Thoracic aorta (tissue), 2 donors: Measurements from ENCODE around the gene EXT2. TPM values are rescaled to one million over a fixed set of nuclear protein-coding genes. Genes with fewer than 3 reads are reported as not detected.

Experiments used
- ATAC-seq: fragments of 150-250 bp; one replicate; pipeline ENCODE4 v1.8.0; 2017; ENCODE audit warnings: low read depth; ENCODE audit not compliant: insufficient number of reproducible peaks, low FRiP score
- DNase-seq: peaks from one replicate; pipeline ENCODE4 v3.0.0-alpha.2; 2020; ENCODE audit warnings: low spot score
- H3K27ac ChIP-seq, 2 donors: fragments of 200-600 bp; sonication (generic); 1 replicate in 1 of 2; 2 replicates in 1 of 2; pipeline ENCODE4 v1.5.1; 2016; ENCODE audit warnings: mild to moderate bottlenecking in 2 of 2, moderate library complexity in 2 of 2
- H3K27me3 ChIP-seq: fragments of 200-600 bp; sonication (generic); replicated peaks from 2 replicates; pipeline ENCODE4 v1.6.0; 2016; ENCODE audit warnings: mild to moderate bottlenecking; ENCODE audit not compliant: insufficient read depth
- H3K36me3 ChIP-seq: fragments of 200-600 bp; sonication (generic); one replicate; pipeline ENCODE4 v1.5.1; 2016
- H3K4me1 ChIP-seq, 2 donors: fragments of 200-600 bp; sonication (generic); 1 replicate in 1 of 2; 2 replicates in 1 of 2; pipeline versions ENCODE4 v1.5.1 to v1.6.0; 2016; ENCODE audit warnings: low read depth in 2 of 2, mild to moderate bottlenecking in 1 of 2; ENCODE audit not compliant: control insufficient read depth in 1 of 2
- H3K4me3 ChIP-seq: fragments of 200-600 bp; sonication (generic); 2 replicates; pipeline ENCODE4 v1.5.1; 2016; ENCODE audit warnings: mild to moderate bottlenecking
- H3K9me3 ChIP-seq: fragments of 200-600 bp; sonication (generic); 2 replicates; pipeline ENCODE4 v1.5.1; 2016
- total RNA-seq, 2 donors: library from RNA; depleted of rRNA; stranded (reverse); fragments of >200 nt; gene quantifications; one replicate each; pipeline versions ENCODE4 v1.1.0 to v1.2.3, GENCODE V29; 2016
- TF ChIP-seq, protein P1 (sequence below): fragments of 200-600 bp; sonication (generic); IDR thresholded peaks from one replicate; pipeline ENCODE4 v1.5.1; 2019; ENCODE audit warnings: antibody characterized with exemption

EXT2 gene
- total RNA-seq, 2 donors from 2014 or later: 64.4 to 102 TPM

DNA sequence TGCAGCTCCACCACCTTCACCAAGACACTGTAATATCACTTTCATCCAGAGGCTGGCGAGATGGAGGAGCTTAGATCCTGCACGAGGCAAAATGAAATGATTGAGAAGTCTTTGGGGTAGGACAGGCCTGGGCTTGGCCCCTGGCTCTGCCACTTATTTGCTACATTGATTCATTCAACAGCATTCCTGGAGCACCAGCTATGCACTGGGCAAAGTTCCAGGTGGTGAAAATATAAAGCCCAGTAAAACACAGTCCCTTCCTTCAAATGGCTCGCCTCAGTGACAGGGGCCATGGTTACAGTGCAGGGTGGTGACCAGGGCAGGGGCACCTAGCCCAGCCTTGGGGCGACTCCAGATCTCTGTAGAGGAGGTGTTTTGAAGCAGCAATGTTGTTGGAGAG lies 194.7 kb downstream of the EXT2 start:
- TF ChIP-seq, protein P1, sequence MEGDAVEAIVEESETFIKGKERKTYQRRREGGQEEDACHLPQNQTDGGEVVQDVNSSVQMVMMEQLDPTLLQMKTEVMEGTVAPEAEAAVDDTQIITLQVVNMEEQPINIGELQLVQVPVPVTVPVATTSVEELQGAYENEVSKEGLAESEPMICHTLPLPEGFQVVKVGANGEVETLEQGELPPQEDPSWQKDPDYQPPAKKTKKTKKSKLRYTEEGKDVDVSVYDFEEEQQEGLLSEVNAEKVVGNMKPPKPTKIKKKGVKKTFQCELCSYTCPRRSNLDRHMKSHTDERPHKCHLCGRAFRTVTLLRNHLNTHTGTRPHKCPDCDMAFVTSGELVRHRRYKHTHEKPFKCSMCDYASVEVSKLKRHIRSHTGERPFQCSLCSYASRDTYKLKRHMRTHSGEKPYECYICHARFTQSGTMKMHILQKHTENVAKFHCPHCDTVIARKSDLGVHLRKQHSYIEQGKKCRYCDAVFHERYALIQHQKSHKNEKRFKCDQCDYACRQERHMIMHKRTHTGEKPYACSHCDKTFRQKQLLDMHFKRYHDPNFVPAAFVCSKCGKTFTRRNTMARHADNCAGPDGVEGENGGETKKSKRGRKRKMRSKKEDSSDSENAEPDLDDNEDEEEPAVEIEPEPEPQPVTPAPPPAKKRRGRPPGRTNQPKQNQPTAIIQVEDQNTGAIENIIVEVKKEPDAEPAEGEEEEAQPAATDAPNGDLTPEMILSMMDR: no peak
- no peaks in the 10 kb centered on the region for H3K27me3 ChIP-seq
- no peaks in the 10 kb centered on the region for H3K36me3 ChIP-seq
- H3K4me3 ChIP-seq: no peak overlapping the region
- no peaks in the 10 kb centered on the region for H3K9me3 ChIP-seq
- DNase-seq (no peak), ATAC-seq (no peak)
- H3K27ac ChIP-seq: no peak overlapping the region
- H3K4me1 ChIP-seq: peaks cover 0 to 9% of the 10 kb centered on the region in 2 donors

Other genes starting within 250 kb of the EXT2 start
- 10 to 100 TPM; 28.1 to 65.5 TPM for gene ALKBH3, start 214.8 kb upstream of the EXT2 start, total RNA-seq
- 1,000 to 10,000 TPM; 1,114 to 1,404 TPM for gene C11orf96, start 153.0 kb upstream of the EXT2 start, total RNA-seq
- gene ACCSL, start 47.7 kb upstream of the EXT2 start, total RNA-seq: not detected
- 10 to 100 TPM; 32.3 to 32.6 TPM for gene ACCS, start 29.4 kb upstream of the EXT2 start, total RNA-seq
- gene ALX4, start 214.5 kb downstream of the EXT2 start, total RNA-seq: not detected